Fibroblast of skin of right biceps (primary cell): ENCODE results near the gene ARHGAP23.

Experiments used
- DNase-seq: peaks from one replicate; pipeline ENCODE4 v3.0.0-alpha.2; 2013

Gene ARHGAP23

GRCh38 chr17:38554430-38555350 is 126.4 kb downstream of the ARHGAP23 start:
- peak; percentile 21 for DNase-seq

DNA sequence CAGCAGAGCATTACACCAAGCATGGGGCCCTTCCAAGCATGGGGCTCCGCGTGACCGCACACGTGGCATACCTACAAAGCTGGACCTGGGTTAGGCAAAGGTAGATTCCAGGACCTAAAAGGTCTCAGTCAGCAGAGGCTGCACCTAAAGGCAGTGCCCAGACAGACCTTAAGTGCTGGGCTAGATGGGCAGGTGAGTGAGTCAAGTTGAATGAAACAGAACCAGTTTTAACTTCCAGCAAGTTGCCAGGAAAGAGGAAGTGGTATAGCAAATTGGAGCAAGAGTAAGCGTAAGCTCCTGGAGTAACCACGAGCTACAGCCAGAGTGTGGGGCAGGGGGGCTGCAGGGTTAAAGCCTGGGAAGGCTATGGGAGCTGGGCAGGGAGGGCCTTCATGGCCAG is 128.0 kb downstream of the ARHGAP23 start:
- no peak for DNase-seq

DNA sequence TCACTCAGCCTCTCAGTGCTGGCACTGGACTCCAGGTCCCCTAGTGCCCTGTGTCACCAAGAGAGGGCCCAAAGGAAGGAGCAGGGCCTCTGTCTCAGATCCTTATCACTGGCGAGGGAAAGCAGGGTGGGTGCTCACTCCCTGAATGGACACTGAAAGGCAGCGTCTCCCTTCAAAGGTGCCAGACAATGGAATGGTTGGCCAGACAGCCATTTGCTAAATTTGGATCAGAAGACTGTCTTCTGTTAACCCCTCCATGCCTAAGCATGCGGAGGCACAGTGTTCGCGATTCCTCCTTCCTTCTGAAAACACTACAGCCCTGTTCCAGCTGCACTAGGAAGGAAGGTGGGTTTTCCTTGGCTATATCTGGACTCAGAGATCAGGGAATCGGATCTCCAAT is 129.1 kb downstream of the ARHGAP23 start:
- DNase-seq: no peak

DNA sequence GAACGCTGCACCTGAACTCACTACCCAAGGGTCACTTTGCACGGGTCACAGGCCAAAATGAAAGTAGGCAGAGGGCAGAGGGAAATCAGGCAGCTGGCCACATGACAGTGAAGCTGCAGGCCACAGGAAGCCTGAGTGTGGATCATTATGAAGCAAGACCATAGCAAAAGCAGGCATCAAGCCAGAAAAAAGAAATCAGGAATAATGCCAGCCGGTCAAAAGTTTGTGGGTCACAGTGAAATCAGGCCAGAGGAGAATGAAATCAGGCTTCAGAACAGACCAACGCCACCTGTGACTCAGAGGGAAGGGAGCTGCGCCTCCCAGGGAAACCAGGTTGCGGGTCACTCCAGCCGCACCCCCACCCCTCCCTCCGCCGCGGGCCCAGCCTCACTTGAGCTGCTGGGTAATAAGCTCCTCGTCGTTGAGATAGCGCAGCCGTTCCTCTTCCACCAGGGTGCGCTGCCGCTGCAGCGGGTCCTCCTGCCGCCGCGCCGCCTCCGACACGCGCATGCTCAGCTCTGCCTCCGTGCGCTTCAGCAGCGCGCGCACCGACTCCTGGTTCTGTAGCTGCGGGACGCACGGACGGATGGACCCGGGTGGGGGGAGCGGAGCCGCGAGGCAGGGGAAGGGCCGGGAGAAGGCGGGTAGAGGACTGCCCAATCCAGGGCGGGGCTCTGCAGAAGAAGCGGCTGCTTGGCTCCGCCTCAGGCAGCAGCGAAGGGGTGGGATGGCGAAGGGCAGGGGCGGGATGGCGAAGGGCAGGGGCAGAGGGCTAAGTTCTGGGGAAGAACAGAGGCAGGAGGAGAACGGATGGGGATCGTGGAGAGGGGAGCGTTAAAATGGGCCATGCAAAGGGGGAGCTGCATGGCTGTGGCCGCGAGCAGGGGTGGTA is 129.8 kb downstream of the ARHGAP23 start:
- DNase-seq: peak; percentile 85

DNA sequence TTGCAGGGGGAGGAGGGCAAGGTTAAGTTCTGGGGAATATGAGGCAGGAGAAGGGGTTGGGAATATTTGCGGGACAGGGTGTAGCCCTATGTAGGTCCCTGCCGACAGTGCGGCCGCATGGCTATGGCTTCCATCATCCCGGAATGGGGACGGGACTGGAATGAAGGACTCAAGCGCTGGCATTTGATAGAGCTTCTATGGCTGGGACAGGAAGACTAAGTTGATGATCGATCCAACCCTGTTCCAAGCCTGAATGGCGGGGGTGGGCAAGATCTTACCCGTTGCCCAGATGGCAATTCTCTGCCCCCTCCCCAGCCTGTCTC is 130.4 kb downstream of the ARHGAP23 start:
- DNase-seq: no peak

DNA sequence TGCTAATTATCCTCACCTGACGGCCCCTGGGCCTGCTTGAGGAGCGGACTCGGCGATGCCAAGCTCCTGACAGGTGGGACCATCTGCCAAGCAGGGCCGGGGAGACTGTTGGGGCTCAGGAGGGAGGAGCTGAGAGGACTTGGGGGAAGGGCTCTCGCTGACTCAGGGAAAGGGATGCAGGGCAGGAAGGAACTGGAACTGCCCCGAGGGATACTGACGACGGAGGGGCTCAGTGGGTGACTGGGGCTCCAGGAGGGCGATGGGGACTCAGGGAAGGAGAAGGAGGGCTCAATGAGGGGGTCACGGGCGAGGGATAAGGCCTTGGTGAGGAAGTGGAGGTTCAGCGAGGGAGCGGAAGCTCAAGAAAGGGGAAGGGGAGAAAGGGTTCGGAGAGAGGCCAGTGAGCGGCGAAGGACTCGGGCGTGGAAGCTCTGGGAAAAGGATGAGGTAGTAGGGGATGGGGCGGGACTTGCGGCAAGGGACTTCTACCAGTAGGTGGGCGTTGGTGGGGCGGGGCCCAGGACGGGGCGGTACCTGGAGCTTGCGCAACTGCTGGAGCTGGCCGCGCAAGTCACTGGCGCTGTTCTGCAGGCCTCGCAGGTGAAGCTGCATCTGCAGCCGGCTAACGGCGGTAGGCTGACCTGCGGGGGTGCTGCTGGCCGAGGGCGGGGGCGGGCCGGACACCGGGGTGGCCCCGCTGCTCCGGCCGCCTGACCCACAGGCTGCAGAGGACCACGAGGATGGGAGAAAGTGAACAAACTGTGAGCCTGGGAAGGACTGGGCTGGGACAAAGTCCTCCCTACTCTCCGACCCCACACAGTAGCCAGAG is 131.0 kb downstream of the ARHGAP23 start:
- peak; percentile 59 for DNase-seq

GRCh38 chr17:38559880-38560230 is 131.6 kb downstream of the ARHGAP23 start:
- no peak for DNase-seq

DNA sequence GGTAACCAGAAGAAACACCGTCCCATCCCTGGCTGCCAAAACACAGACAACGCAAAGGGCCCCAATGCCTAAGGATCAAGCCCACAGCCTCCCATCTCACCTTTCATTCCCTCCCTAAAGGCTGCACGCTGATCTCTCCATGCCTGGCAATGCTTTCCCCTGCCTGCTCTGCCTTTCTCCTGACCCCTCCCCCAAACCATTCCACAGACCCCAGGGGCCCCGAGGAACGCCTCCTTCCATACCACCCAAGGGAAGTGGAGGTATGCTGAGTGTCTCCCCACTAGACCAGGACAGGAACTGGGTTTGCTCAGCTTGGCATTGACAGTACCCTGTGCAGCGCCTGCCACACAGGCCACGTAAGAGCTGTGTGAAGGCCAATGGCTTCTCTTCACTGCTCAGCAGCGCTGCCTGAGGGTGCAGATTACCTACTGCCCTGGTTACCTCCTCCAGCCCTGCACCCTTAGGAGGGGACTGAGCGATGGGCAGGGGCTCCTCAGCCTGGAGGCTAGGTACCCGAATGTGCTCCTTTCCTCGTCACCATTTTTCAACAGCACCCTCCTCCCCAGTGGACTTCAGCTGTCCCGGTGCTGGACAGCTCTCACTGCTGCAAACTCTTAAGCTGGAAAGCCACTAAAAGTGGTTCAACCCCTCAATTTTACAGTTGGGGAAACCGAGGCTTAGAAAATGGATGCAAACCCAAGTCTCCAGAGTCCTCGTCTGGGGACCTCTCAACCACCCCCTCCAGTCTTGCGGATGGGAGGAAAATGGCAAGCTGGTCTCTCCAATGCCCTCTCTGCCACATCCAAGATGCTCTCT is 132.4 kb downstream of the ARHGAP23 start:
- DNase-seq: peak; percentile 32

GRCh38 chr17:38561416-38562214 is 133.4 kb downstream of the ARHGAP23 start:
- DNase-seq: no peak
